Lung (tissue), 12 donors: Measurements from ENCODE around the gene TBCD. TPM values are rescaled to one million over a fixed set of nuclear protein-coding genes. Genes with fewer than 3 reads are reported as not detected.

Source experiments
- ATAC-seq: fragments of 200-7000 bp; cut with Tn5 transposase; one replicate; pipeline ENCODE4 v1.9.1; 2020; ENCODE audit warnings: moderate number of reproducible peaks; ENCODE audit not compliant: insufficient read depth, low FRiP score
- DNase-seq, 3 donors: peaks; one replicate each; pipeline ENCODE4 v3.0.0-alpha.2; 2013 to 2017
- H3K27ac ChIP-seq, 2 donors: one replicate each; pipeline ENCODE4 v1.5.1; 2013; ENCODE audit warnings: mild to moderate bottlenecking in 2 of 2, moderate library complexity in 2 of 2, control low read depth in 1 of 2, inconsistent platforms in 1 of 2, low read depth in 1 of 2, low read length in 1 of 2
- H3K27me3 ChIP-seq, 3 donors: one replicate each; pipeline ENCODE4 v1.5.1; 2013; ENCODE audit warnings: low read length in 2 of 3; ENCODE audit not compliant: control insufficient read depth in 3 of 3, insufficient read depth in 3 of 3
- H3K36me3 ChIP-seq, 4 donors: one replicate each; pipeline ENCODE4 v1.5.1; 2013; ENCODE audit warnings: low read length in 4 of 4, mild to moderate bottlenecking in 1 of 4, moderate library complexity in 1 of 4; ENCODE audit not compliant: control insufficient read depth in 4 of 4, insufficient read depth in 4 of 4
- H3K4me1 ChIP-seq, 5 donors: one replicate each; pipeline ENCODE4 v1.5.1; 2013; ENCODE audit warnings: low read length in 5 of 5, mild to moderate bottlenecking in 2 of 5, moderate library complexity in 1 of 5; ENCODE audit not compliant: control insufficient read depth in 5 of 5, insufficient read depth in 5 of 5
- H3K4me3 ChIP-seq: one replicate; pipeline ENCODE4 v1.5.1; 2013; ENCODE audit warnings: mild to moderate bottlenecking, control low read depth, moderate library complexity
- H3K9ac ChIP-seq, 2 donors: one replicate each; pipeline ENCODE4 v1.5.1; 2013; ENCODE audit warnings: low read length in 2 of 2, control low read depth in 1 of 2; ENCODE audit not compliant: insufficient read depth in 1 of 2
- H3K9me3 ChIP-seq, 4 donors: one replicate each; pipeline ENCODE4 v1.5.1; 2013; ENCODE audit warnings: low read length in 3 of 4, mild to moderate bottlenecking in 1 of 4, moderate library complexity in 1 of 4; ENCODE audit not compliant: control insufficient read depth in 4 of 4, insufficient read depth in 3 of 4
- CTCF ChIP-seq: IDR thresholded peaks from 2 replicates; pipeline ENCODE4 v1.5.1; 2012; ENCODE audit warnings: mild to moderate bottlenecking; ENCODE audit errors: control extremely low read depth, extremely low read depth
- WGBS, 2 donors: extraction: QIAGEN DNeasy Blood & Tissue Kit; methylation state at CpG; one replicate each; pipeline ENCODE4 v1.1.7; 2013; 5-methylcytosine and 5-hydroxymethylcytosine counted together
- polyA plus RNA-seq, 2 donors: library from polyadenylated mRNA; stranded (reverse); fragments of 200-250 nt; gene quantifications; one replicate each; pipeline ENCODE4 v1.2.1, GENCODE V29; 2013
- total RNA-seq, 2 donors: library from RNA; depleted of rRNA in 1 of 2; stranded (reverse); fragments of >200 nt in 1 of 2; gene quantifications; one replicate each; pipeline ENCODE4 v1.2.1, GENCODE V29; 2014 to 2021
- donor health status: control.
- donor health status: control.
- donor health status: Bipolar disorder and iron deficiency.
- donor health status: healthy.
- donor health status: DM: yes; HTN: yes; CAD: no.

Gene TBCD
- total and polyA plus RNA-seq, 4 donors = 57.6 to 119 (median 90.3) TPM

GRCh38 chr17:82801377-82801970 is 49.6 kb downstream of the TBCD start:
- no peaks in the 10 kb centered on the region for H3K4me1 ChIP-seq
- H3K27me3 ChIP-seq = no peaks in the 10 kb centered on the region
- no peak overlapping the region for H3K9ac ChIP-seq
- 97% methylated on average over 63 of the region's 63 CpGs for WGBS, 2 donors
- no peak for ATAC-seq
- TF ChIP-seq CTCF = no peak
- H3K36me3 ChIP-seq = peaks cover 0 to 17% (median 6%) of the 10 kb centered on the region in 4 donors
- no peak overlapping the region for H3K4me3 ChIP-seq
- no peak overlapping the region for H3K27ac ChIP-seq
- no peak for DNase-seq
- peaks cover 0 to 4% (median 0%) of the 10 kb centered on the region in 4 donors for H3K9me3 ChIP-seq

GRCh38 chr17:82802075-82802780 is 50.4 kb downstream of the TBCD start:
- H3K9ac ChIP-seq = no peak overlapping the region
- peaks cover 0 to 4% (median 0%) of the 10 kb centered on the region in 4 donors for H3K9me3 ChIP-seq
- no peak overlapping the region for H3K27ac ChIP-seq
- DNase-seq = no peak
- H3K27me3 ChIP-seq = no peaks in the 10 kb centered on the region
- ATAC-seq = no peak
- no peaks in the 10 kb centered on the region for H3K4me1 ChIP-seq
- no peak overlapping the region for H3K4me3 ChIP-seq
- peaks cover 0 to 21% (median 6%) of the 10 kb centered on the region in 4 donors for H3K36me3 ChIP-seq
- TF ChIP-seq CTCF = no peak
- 92 to 93% methylated on average over 17 of the region's 17 CpGs for WGBS, 2 donors

GRCh38 chr17:82803185-82803584 is 51.3 kb downstream of the TBCD start:
- no peak for DNase-seq
- no peak for TF ChIP-seq CTCF
- H3K9ac ChIP-seq = no peak overlapping the region
- H3K36me3 ChIP-seq = peaks cover 0 to 24% (median 10%) of the 10 kb centered on the region in 4 donors
- no peak overlapping the region for H3K27ac ChIP-seq
- peaks cover 0 to 4% (median 0%) of the 10 kb centered on the region in 4 donors for H3K9me3 ChIP-seq
- no peak for ATAC-seq
- WGBS, 2 donors = 90 to 91% methylated on average over 9 of the region's 9 CpGs
- H3K4me1 ChIP-seq = no peaks in the 10 kb centered on the region
- no peaks in the 10 kb centered on the region for H3K27me3 ChIP-seq
- no peak overlapping the region for H3K4me3 ChIP-seq
